ENCODE measurements around the gene KDM2B.

The KDM2B gene

GRCh38 chr12:121439715-121440114, 141.1 kb downstream of the KDM2B start:
- Histone ChIP-seq H3K4me3 (ENCODE audit: low read length) (no peak overlapping the region), H3K9me2 (replicated peaks; ENCODE audit: control insufficient read depth, low read length) (no peaks in the 10 kb centered on the region), H3K4me2 (ENCODE audit: low read length) (no peak overlapping the region), H3K27ac (ENCODE audit: low read depth, low read length) (no peak overlapping the region), H3K79me2 (ENCODE audit: control insufficient read depth, low read length) (peaks cover 16% of the 10 kb centered on the region), H3K36me3 (ENCODE audit: control insufficient read depth, low read length) (peaks cover 97% of the 10 kb centered on the region), H3F3A (ENCODE audit: control insufficient read depth, insufficient read depth) (no peaks in the 10 kb centered on the region), H3K4me1 (ENCODE audit: control insufficient read depth, low read length) (no peaks in the 10 kb centered on the region), H3K27me3 (ENCODE audit: control insufficient read depth, low read length) (no peaks in the 10 kb centered on the region), H4K20me1 (ENCODE audit: control insufficient read depth, insufficient read depth, low read depth, low read length) (no peaks in the 10 kb centered on the region), H3K9me3 (ENCODE audit: control insufficient read depth, insufficient read depth, low read length) (no peaks in the 10 kb centered on the region; the same call in 1 of the 2 replicates)
- TF ChIP-seq CTCF (IDR thresholded peaks at IDR 0.05; ENCODE audit: low read depth, low read length, poor library complexity, severe bottlenecking): no peak
- no peak for TF ChIP-seq EZH2phosphoT487 (IDR thresholded peaks at IDR 0.05; ENCODE audit: borderline replicate concordance, low read length)

DNA sequence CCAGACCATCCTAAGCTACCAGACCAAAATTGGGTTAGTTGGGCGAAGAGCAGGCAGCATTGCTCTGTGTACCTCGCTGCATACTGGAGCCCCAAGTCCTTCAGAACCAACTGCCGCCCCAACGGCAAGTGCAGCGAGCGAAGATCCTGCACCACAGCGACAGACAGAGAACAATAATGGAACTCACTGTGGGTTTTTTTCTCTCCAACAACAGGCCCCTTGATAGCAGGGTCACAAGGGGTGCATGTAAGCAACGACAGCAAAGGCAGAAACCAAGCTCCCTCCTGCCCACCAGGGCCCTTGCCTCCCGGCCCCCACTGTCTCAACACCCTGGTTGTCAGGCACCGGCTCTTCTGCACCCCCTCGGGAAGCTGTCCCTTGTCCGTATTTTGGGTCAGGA, 141.9 kb downstream of the KDM2B start:
- Histone ChIP-seq H3F3A (ENCODE audit: control insufficient read depth, insufficient read depth) (no peaks in the 10 kb centered on the region), H3K36me3 (ENCODE audit: control insufficient read depth, low read length) (peaks cover 97% of the 10 kb centered on the region), H3K27me3 (ENCODE audit: control insufficient read depth, low read length) (no peaks in the 10 kb centered on the region), H3K4me1 (ENCODE audit: control insufficient read depth, low read length) (no peaks in the 10 kb centered on the region), H4K20me1 (ENCODE audit: control insufficient read depth, insufficient read depth, low read depth, low read length) (no peaks in the 10 kb centered on the region), H3K9me2 (replicated peaks; ENCODE audit: control insufficient read depth, low read length) (no peaks in the 10 kb centered on the region), H3K4me3 (ENCODE audit: low read length) (no peak overlapping the region), H3K4me2 (ENCODE audit: low read length) (no peak overlapping the region), H3K27ac (ENCODE audit: low read depth, low read length) (no peak overlapping the region), H3K79me2 (ENCODE audit: control insufficient read depth, low read length) (peaks cover 16% of the 10 kb centered on the region), H3K9me3 (ENCODE audit: control insufficient read depth, insufficient read depth, low read length) (no peaks in the 10 kb centered on the region; the same call in 1 of the 2 replicates)
- no peak for TF ChIP-seq EZH2phosphoT487 (IDR thresholded peaks at IDR 0.05; ENCODE audit: borderline replicate concordance, low read length)
- no peak for TF ChIP-seq CTCF (IDR thresholded peaks at IDR 0.05; ENCODE audit: low read depth, low read length, poor library complexity, severe bottlenecking)

DNA sequence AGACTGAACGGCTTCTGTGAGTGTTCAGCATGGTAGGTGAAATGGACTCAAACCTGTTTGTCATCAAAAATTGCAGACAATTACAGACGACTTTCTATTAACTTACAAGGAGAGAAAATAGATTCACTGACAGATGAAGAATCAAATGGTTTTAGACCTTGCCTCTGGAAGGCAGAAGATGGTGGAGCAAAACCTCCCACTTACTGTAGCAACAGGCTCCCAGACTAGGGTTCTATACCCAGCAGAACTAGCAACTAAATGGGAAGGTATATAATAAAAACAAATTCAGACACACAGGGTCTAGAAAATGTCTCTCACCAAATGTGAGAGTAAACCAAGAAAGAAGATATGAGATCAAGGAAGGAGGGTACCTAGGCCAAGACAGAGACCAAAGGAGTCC, 144.1 kb downstream of the KDM2B start:
- Histone ChIP-seq H3K9me2 (replicated peaks; ENCODE audit: control insufficient read depth, low read length) (no peaks in the 10 kb centered on the region), H3K36me3 (ENCODE audit: control insufficient read depth, low read length) (peaks cover 92% of the 10 kb centered on the region), H3K79me2 (ENCODE audit: control insufficient read depth, low read length) (peaks cover 14% of the 10 kb centered on the region), H3F3A (ENCODE audit: control insufficient read depth, insufficient read depth) (no peaks in the 10 kb centered on the region; the same call in 1 of the 2 replicates), H3K9me3 (ENCODE audit: control insufficient read depth, insufficient read depth, low read length) (no peaks in the 10 kb centered on the region; the same call in 1 of the 2 replicates), H3K4me2 (ENCODE audit: low read length) (no peak overlapping the region), H4K20me1 (ENCODE audit: control insufficient read depth, insufficient read depth, low read depth, low read length) (no peaks in the 10 kb centered on the region), H3K4me3 (ENCODE audit: low read length) (no peak overlapping the region), H3K27ac (ENCODE audit: low read depth, low read length) (no peak overlapping the region), H3K27me3 (ENCODE audit: control insufficient read depth, low read length) (no peaks in the 10 kb centered on the region), H3K4me1 (ENCODE audit: control insufficient read depth, low read length) (peaks cover 10% of the 10 kb centered on the region)
- no peak for TF ChIP-seq CTCF (IDR thresholded peaks at IDR 0.05; ENCODE audit: low read depth, low read length, poor library complexity, severe bottlenecking)
- no peak for TF ChIP-seq EZH2phosphoT487 (IDR thresholded peaks at IDR 0.05; ENCODE audit: borderline replicate concordance, low read length)

Measured in DOHH2 (cell line).